Stomach (tissue), 9 donors: ENCODE results near the gene MCRIP2. TPM values are rescaled to one million over a fixed set of nuclear protein-coding genes. Genes with fewer than 3 reads are reported as not detected.

Experiments used
- DNase-seq, 2 donors: peaks; one replicate each; pipeline versions ENCODE4 v3.0.0 to v3.0.0-alpha.2; 2013 to 2019
- H3K27ac ChIP-seq, 5 donors: fragments of 200-600 bp in 4 of 5; sonication (generic) in 4 of 5; one replicate each; pipeline ENCODE4 v1.5.1; 2013 to 2019; ENCODE audit warnings: mild to moderate bottlenecking in 1 of 5, moderate library complexity in 1 of 5
- H3K27me3 ChIP-seq, 3 donors: fragments of 200-600 bp; sonication (generic); one replicate each; pipeline ENCODE4 v1.5.1; 2017 to 2019; ENCODE audit warnings: mixed run types in 1 of 3
- H3K36me3 ChIP-seq, 4 donors: fragments of 200-600 bp; sonication (generic); 1 replicate in 3 of 4; 2 replicates in 1 of 4; pipeline ENCODE4 v1.5.1; 2016 to 2019
- H3K4me1 ChIP-seq, 4 donors: fragments of 200-600 bp; sonication (generic); one replicate each; pipeline ENCODE4 v1.5.1; 2016 to 2019
- H3K4me3 ChIP-seq, 4 donors: fragments of 200-600 bp; sonication (generic) in 3 of 4; one replicate each; pipeline ENCODE4 v1.5.1; 2016 to 2019; ENCODE audit warnings: mild to moderate bottlenecking in 1 of 4
- H3K9me3 ChIP-seq, 4 donors: fragments of 200-600 bp; sonication (generic); one replicate each; pipeline ENCODE4 v1.5.1; 2016 to 2019
- CTCF ChIP-seq, 7 experiments: fragments of 450-650 bp in 4 of 7; fragments of 200-600 bp in 3 of 7; sonication (generic) in 3 of 7; IDR thresholded peaks; one replicate each; pipeline ENCODE4 v1.5.1; 2016 to 2019; ENCODE audit warnings: antibody characterized with exemption in 7 of 7, control low read depth in 2 of 7, mild to moderate bottlenecking in 1 of 7
- EP300 ChIP-seq: sonication (generic); formaldehyde crosslinking; IDR thresholded peaks from one replicate; pipeline ENCODE4 v1.6.1; 2017; ENCODE audit warnings: antibody characterized with exemption
- POLR2A ChIP-seq, 4 donors: fragments of 450-650 bp; IDR thresholded peaks; one replicate each; pipeline ENCODE4 v1.6.1; 2016; ENCODE audit warnings: antibody characterized with exemption in 4 of 4, control low read depth in 2 of 4, mild to moderate bottlenecking in 1 of 4, moderate library complexity in 1 of 4
- POLR2AphosphoS5 ChIP-seq, 3 donors: sonication (generic); formaldehyde crosslinking; IDR thresholded peaks; one replicate each; pipeline ENCODE4 v1.6.1; 2016; ENCODE audit warnings: antibody characterized with exemption in 3 of 3
- WGBS, 5 donors: extraction: QIAGEN DNeasy Blood & Tissue Kit in 3 of 5; methylation state at CpG; one replicate each; pipeline versions ENCODE4 v1.1.5 to v1.1.7; 2013 to 2018; 5-methylcytosine and 5-hydroxymethylcytosine counted together
- intact Hi-C: fragments of 100-400 bp; cut with DNase I; formaldehyde crosslinking; loops from one replicate; pipeline ENCODE4 v1.15.1; 2023; ENCODE audit warnings: low total_unique reads
- polyA plus RNA-seq, 3 donors: library from polyadenylated mRNA; stranded (reverse); fragments of 200-250 nt; gene quantifications; one replicate each; pipeline ENCODE4 v1.2.3, GENCODE V29; 2013
- total RNA-seq, 5 donors: library from RNA; depleted of rRNA; stranded (reverse); fragments of >200 nt; gene quantifications; one replicate each; pipeline versions ENCODE4 v1.1.0 to v1.2.3, GENCODE V29; 2014 to 2016
- donor health status: healthy with polysubstance abuse.
- donor health status: Bipolar disorder and iron deficiency.
- donor health status: healthy.

Gene MCRIP2
- total and polyA plus RNA-seq, 8 donors = 14.0 to 440 (median 89.5) TPM

DNA sequence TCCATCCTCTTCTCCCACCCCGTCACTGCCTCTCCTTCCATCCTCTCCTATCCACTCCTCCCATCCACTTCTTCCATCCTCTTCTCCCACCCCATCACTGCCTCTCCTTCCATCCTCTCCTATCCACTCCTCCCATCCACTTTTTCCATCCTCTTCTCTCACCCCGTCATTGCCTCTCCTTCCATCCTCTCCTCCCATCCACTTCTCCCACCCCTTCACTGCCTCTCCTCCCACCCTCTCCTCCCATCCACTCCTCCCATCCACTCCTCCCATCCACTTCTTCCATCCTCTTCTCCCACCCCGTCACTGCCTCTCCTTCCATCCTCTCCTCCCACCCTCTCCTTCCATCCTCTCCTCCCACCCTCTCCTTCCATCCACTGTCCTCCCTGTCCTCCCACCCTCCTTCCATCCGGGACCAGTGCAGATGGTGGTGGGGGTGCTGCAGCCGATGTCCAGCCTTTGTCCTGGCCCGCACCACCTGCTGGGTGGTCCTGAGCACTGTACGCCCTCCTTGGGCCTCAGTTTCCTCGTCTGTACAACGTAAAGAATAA is 9.7 kb upstream of the MCRIP2 start:
- WGBS, 5 donors = 50 to 61% (median 56%) methylated on average over 9 of the region's 9 CpGs
- Histone ChIP-seq H3K36me3 (peaks cover 15 to 49% (median 45%) of the 10 kb centered on the region in 4 donors), H3K9me3 (no peaks in the 10 kb centered on the region), H3K4me3 (no peak overlapping the region), H3K27ac (no peak overlapping the region), H3K4me1 (peaks cover 32 to 53% (median 48%) of the 10 kb centered on the region in 4 donors), H3K27me3 (peaks cover 0 to 13% (median 0%) of the 10 kb centered on the region in 3 donors)
- intact Hi-C loops = no loop called here
- DNase-seq = no peak
- TF ChIP-seq POLR2A (IDR thresholded peaks at IDR 0.05) = no peak
- TF ChIP-seq CTCF (IDR thresholded peaks at IDR 0.05) = no peak
- TF ChIP-seq POLR2AphosphoS5 (IDR thresholded peaks at IDR 0.05) = no peak
- no peak for TF ChIP-seq EP300

DNA sequence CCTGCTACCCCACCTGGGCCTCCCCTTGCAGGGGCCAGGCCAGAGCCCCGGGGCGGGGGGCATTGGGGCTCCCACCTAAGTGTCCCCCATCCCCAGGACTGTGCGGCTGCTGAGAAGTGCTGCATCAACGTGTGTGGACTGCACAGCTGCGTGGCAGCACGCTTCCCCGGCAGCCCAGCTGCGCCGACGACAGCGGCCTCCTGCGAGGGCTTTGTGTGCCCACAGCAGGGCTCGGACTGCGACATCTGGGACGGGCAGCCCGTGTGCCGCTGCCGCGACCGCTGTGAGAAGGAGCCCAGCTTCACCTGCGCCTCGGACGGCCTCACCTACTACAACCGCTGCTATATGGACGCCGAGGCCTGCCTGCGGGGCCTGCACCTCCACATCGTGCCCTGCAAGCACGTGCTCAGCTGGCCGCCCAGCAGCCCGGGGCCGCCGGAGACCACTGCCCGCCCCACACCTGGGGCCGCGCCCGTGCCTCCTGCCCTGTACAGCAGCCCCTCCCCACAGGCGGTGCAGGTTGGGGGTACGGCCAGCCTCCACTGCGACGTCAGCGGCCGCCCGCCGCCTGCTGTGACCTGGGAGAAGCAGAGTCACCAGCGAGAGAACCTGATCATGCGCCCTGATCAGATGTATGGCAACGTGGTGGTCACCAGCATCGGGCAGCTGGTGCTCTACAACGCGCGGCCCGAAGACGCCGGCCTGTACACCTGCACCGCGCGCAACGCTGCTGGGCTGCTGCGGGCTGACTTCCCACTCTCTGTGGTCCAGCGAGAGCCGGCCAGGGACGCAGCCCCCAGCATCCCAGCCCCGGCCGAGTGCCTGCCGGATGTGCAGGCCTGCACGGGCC is 8.9 kb upstream of the MCRIP2 start:
- no peak for TF ChIP-seq POLR2A (IDR thresholded peaks at IDR 0.05)
- TF ChIP-seq CTCF (IDR thresholded peaks at IDR 0.05) = no peak
- no peak for TF ChIP-seq POLR2AphosphoS5 (IDR thresholded peaks at IDR 0.05)
- no peak for TF ChIP-seq EP300
- Histone ChIP-seq H3K36me3 (peaks cover 13 to 40% (median 37%) of the 10 kb centered on the region in 4 donors), H3K9me3 (no peaks in the 10 kb centered on the region), H3K27me3 (peaks cover 0 to 13% (median 0%) of the 10 kb centered on the region in 3 donors), H3K27ac (no peak overlapping the region), H3K4me3 (no peak overlapping the region), H3K4me1 (peaks cover 37 to 53% (median 51%) of the 10 kb centered on the region in 4 donors)
- intact Hi-C loops = no loop called here
- no peak for DNase-seq
- 92 to 95% (median 93%) methylated on average over 24 to 67 of the region's 67 CpGs for WGBS, 5 donors

DNA sequence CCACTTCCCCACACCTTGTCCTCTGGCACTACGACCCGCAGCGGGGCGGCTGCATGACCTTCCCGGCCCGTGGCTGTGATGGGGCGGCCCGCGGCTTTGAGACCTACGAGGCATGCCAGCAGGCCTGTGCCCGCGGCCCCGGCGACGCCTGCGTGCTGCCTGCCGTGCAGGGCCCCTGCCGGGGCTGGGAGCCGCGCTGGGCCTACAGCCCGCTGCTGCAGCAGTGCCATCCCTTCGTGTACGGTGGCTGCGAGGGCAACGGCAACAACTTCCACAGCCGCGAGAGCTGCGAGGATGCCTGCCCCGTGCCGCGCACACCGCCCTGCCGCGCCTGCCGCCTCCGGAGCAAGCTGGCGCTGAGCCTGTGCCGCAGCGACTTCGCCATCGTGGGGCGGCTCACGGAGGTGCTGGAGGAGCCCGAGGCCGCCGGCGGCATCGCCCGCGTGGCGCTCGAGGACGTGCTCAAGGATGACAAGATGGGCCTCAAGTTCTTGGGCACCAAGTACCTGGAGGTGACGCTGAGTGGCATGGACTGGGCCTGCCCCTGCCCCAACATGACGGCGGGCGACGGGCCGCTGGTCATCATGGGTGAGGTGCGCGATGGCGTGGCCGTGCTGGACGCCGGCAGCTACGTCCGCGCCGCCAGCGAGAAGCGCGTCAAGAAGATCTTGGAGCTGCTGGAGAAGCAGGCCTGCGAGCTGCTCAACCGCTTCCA is 8.1 kb upstream of the MCRIP2 start:
- intact Hi-C loops = no loop called here
- no peak overlapping the region for H3K4me3 ChIP-seq
- no peak for TF ChIP-seq CTCF (IDR thresholded peaks at IDR 0.05)
- no peak for TF ChIP-seq EP300
- TF ChIP-seq POLR2AphosphoS5 (IDR thresholded peaks at IDR 0.05) = no peak
- TF ChIP-seq POLR2A (IDR thresholded peaks at IDR 0.05) = no peak
- peaks cover 0 to 13% (median 0%) of the 10 kb centered on the region in 3 donors for H3K27me3 ChIP-seq
- DNase-seq = no peak
- no peaks in the 10 kb centered on the region for H3K9me3 ChIP-seq
- no peak overlapping the region for H3K27ac ChIP-seq
- peaks cover 5 to 33% (median 29%) of the 10 kb centered on the region in 4 donors for H3K36me3 ChIP-seq
- peaks cover 39 to 57% (median 56%) of the 10 kb centered on the region in 4 donors for H3K4me1 ChIP-seq
- 94 to 98% (median 97%) methylated on average over 36 to 74 of the region's 74 CpGs for WGBS, 5 donors

DNA sequence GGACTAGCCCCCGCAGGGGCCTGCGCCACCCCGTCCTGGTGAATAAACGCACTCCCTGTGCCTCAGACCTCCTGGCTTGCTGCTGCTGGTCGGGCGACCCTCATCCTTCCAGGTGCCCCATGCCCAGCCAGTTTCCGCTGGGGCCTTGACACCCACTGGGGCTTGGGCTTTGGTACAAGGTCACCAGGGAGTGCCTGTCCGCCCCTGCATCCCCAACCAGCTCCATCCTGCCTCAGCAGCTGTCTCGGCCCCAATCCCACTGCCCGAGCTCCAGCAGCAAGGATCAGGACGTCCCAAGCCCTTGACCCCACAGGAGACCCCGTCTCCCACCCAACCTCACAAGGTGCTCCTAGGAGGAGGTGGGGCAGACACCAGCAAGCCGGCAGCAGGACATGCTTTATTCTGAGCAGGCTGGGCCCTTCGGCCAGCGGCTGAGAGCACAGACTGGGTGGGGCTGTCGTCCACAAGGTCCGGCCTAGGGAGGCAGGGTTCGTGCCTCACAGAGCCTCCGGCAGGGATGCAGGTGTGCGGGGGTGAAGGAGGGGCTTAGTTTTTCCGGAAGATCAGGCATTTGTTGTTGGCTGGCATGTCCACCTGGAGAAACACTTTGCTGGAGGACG is 7.5 kb upstream of the MCRIP2 start:
- Histone ChIP-seq H3K4me1 (peaks cover 37 to 59% (median 56%) of the 10 kb centered on the region in 4 donors), H3K36me3 (peaks cover 5 to 26% (median 23%) of the 10 kb centered on the region in 4 donors), H3K4me3 (no peak overlapping the region), H3K27me3 (peaks cover 0 to 13% (median 0%) of the 10 kb centered on the region in 3 donors), H3K27ac (no peak overlapping the region), H3K9me3 (no peaks in the 10 kb centered on the region)
- intact Hi-C loops = no loop called here
- TF ChIP-seq EP300 (no peak), CTCF (IDR thresholded peaks at IDR 0.05) (no peak)
- no peak for DNase-seq
- 88 to 92% (median 90%) methylated on average over 9 to 22 of the region's 22 CpGs for WGBS, 5 donors
